Mucosa of gallbladder (tissue), 1 donor: ENCODE data around the gene GATC. TPM values are rescaled to one million over a fixed set of nuclear protein-coding genes. Genes with fewer than 3 reads are reported as not detected.

Source experiments
- DNase-seq: peaks from one replicate; pipeline ENCODE4 v3.0.0-alpha.2; 2020; ENCODE audit warnings: low spot score
- total RNA-seq: library from RNA; stranded (reverse); gene quantifications from one replicate; pipeline ENCODE4 v1.2.1, GENCODE V29; 2021
- donor health status: DM: no; HTN: no; CAD: no.

Gene GATC
- total RNA-seq, 1 donor from 2014 or later = 30.2 TPM

DNA sequence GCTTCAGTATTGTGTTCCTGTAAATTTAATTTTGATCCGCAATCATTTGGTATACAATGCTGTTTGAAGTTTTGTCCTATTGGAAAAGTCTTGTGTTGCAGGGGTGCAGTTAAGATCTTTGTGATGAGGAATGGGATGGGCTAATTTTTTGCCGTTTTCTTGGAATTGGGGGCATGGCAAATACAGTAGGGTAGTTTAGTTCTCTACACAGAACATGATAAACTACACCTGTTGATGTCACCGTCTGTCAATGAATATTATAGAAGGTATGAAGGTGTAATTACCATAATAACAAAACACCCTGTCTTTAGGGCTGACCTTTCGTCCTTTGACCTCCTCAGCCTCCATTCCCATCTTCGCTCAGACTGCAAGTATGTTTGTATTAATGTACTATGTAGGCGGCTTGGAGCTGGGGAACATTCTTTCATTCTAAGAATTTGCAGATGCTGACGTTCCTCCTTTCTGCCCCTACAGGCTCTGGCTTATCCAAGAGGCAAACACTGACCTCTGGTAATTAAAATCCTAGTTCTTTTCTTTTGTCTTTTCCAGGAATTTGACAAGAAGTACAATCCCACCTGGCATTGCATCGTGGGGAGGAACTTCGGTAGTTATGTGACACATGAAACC, 51.4 kb downstream of the GATC start:
- no peak for DNase-seq

- DNase-seq = no peak
Observed at GRCh38 chr12:120498870-120499515, 52.7 kb downstream of the GATC start.

GRCh38 chr12:120500581-120500980, 54.3 kb downstream of the GATC start:
- DNase-seq = no peak

- DNase-seq = no peak
Observed at GRCh38 chr12:120504587-120504986, 58.3 kb downstream of the GATC start.

- no peak for DNase-seq
Observed at GRCh38 chr12:120508537-120508936, 62.3 kb downstream of the GATC start.

Other genes with a start within 250 kb of the GATC start
- gene RPLP0, start 245.3 kb upstream of the GATC start, total RNA-seq = 1,053 TPM
- 119 TPM for gene PXN, start 180.7 kb upstream of the GATC start, total RNA-seq
- 5,171 TPM for gene RNU4-2, start 154.5 kb upstream of the GATC start, total RNA-seq
- gene RNU4-1, start 153.2 kb upstream of the GATC start, total RNA-seq = 1,216 TPM
- 3.8 TPM for gene SIRT4, start 144.1 kb upstream of the GATC start, total RNA-seq
- gene PLA2G1B, start 118.7 kb upstream of the GATC start, total RNA-seq = 4.7 TPM
- gene MSI1, start 77.3 kb upstream of the GATC start, total RNA-seq = 2.6 TPM
- 375 TPM for gene COX6A1, start 8.3 kb upstream of the GATC start, total RNA-seq
- 16.1 TPM for gene TRIAP1, start 60 bp upstream of the GATC start, total RNA-seq
- gene SRSF9, start 23.3 kb downstream of the GATC start, total RNA-seq = 134 TPM
- 393 TPM for gene DYNLL1, start 49.7 kb downstream of the GATC start, total RNA-seq
- gene COQ5, start 82.7 kb downstream of the GATC start, total RNA-seq = 31.6 TPM
- gene RNF10, start 87.9 kb downstream of the GATC start, total RNA-seq = 195 TPM
- 50.9 TPM for gene POP5, start 135.0 kb downstream of the GATC start, total RNA-seq
- gene CABP1, start 194.2 kb downstream of the GATC start, total RNA-seq = 2.3 TPM
- 335 TPM for gene MLEC, start 240.7 kb downstream of the GATC start, total RNA-seq